ENCODE measurements around the gene MAX. TPM values are rescaled to one million over a fixed set of nuclear protein-coding genes. Genes with fewer than 3 reads are reported as not detected.

The MAX gene
- total RNA-seq, 1 experiment from 2014 or later = 41.4 TPM

DNA sequence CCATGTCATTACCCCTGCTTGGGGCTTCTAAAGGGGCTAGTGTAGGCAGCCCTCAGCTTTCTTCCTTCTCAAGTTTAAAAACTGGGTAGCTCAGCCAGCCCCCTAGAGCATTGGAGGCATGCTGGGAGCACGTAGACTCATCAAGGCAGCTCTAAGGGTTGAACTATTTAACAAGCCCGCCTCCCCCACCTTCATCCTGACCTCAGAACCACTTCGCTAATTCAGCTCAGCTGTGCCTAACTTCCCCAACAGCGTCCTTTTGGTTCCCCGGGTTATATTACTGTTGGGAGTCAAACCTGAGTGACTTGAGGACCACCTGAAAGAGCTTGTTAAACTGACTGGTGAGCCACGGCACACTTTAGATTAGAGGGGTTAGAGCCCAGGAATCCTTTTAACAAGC lies 30.1 kb downstream of the MAX start:
- ChIA-PET POLR2A (no interaction called here), CTCF (no interaction called here)
- Histone ChIP-seq H3K36me3 (ENCODE audit: control insufficient read depth, insufficient read depth, low read length) (no peaks in the 10 kb centered on the region), H3K27ac (ENCODE audit: low read length) (no peak overlapping the region), H3K27me3 (ENCODE audit: control insufficient read depth, insufficient read depth, low read length) (no peaks in the 10 kb centered on the region), H3K9me3 (ENCODE audit: control insufficient read depth, insufficient read depth, low read depth, low read length) (no peaks in the 10 kb centered on the region), H3K4me3 (ENCODE audit: low read depth in 2 of 2, low read length in 2 of 2) (no peak overlapping the region), H3K4me1 (ENCODE audit: control insufficient read depth, insufficient read depth, low read length) (no peaks in the 10 kb centered on the region)
- no peak for TF ChIP-seq TCF7L2 (IDR thresholded peaks at IDR 0.05; ENCODE audit: low read depth, low read length)
- ATAC-seq = no peak
- in situ Hi-C loops (cut with HindIII; ENCODE audit: low pct_unique_long_range_greater_than_20kb, low sequenced_read_pairs) (no loop called here), intact Hi-C loops (cut with micrococcal nuclease; ENCODE audit: unreplicated experiment) (no loop called here)
- no peak for DNase-seq (ENCODE audit: low read depth, low spot score)
- no TSS peak for BruUV-seq (replicated peaks)

- H3K27me3 ChIP-seq (ENCODE audit: control insufficient read depth, insufficient read depth, low read length) = no peaks in the 10 kb centered on the region
- H3K4me3 ChIP-seq (ENCODE audit: low read depth in 2 of 2, low read length in 2 of 2) = no peak overlapping the region
- H3K9me3 ChIP-seq (ENCODE audit: control insufficient read depth, insufficient read depth, low read depth, low read length) = no peaks in the 10 kb centered on the region
- no peaks in the 10 kb centered on the region for H3K4me1 ChIP-seq (ENCODE audit: control insufficient read depth, insufficient read depth, low read length)
- ATAC-seq = no peak
- no peak for DNase-seq (ENCODE audit: low read depth, low spot score)
- no peaks in the 10 kb centered on the region for H3K36me3 ChIP-seq (ENCODE audit: control insufficient read depth, insufficient read depth, low read length)
- TF ChIP-seq, protein P1, sequence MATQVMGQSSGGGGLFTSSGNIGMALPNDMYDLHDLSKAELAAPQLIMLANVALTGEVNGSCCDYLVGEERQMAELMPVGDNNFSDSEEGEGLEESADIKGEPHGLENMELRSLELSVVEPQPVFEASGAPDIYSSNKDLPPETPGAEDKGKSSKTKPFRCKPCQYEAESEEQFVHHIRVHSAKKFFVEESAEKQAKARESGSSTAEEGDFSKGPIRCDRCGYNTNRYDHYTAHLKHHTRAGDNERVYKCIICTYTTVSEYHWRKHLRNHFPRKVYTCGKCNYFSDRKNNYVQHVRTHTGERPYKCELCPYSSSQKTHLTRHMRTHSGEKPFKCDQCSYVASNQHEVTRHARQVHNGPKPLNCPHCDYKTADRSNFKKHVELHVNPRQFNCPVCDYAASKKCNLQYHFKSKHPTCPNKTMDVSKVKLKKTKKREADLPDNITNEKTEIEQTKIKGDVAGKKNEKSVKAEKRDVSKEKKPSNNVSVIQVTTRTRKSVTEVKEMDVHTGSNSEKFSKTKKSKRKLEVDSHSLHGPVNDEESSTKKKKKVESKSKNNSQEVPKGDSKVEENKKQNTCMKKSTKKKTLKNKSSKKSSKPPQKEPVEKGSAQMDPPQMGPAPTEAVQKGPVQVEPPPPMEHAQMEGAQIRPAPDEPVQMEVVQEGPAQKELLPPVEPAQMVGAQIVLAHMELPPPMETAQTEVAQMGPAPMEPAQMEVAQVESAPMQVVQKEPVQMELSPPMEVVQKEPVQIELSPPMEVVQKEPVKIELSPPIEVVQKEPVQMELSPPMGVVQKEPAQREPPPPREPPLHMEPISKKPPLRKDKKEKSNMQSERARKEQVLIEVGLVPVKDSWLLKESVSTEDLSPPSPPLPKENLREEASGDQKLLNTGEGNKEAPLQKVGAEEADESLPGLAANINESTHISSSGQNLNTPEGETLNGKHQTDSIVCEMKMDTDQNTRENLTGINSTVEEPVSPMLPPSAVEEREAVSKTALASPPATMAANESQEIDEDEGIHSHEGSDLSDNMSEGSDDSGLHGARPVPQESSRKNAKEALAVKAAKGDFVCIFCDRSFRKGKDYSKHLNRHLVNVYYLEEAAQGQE (IDR thresholded peaks at IDR 0.05; ENCODE audit: insufficient read depth in 1 of 2, low read depth in 2 of 2, low read length in 1 of 2) = no peak
- TF ChIP-seq CTCF (IDR thresholded peaks at IDR 0.05) (no peak), POLR2AphosphoS5 (IDR thresholded peaks at IDR 0.05; ENCODE audit: low read depth, low read length) (no peak), TCF7L2 (IDR thresholded peaks at IDR 0.05; ENCODE audit: low read depth, low read length) (no peak), SIN3A (IDR thresholded peaks at IDR 0.05; ENCODE audit: borderline replicate concordance, insufficient read depth, low read depth, low read length) (no peak)
- POLR2A ChIA-PET = no interaction called here
- in situ Hi-C loops (cut with HindIII; ENCODE audit: low pct_unique_long_range_greater_than_20kb, low sequenced_read_pairs) = no loop called here
- intact Hi-C loops (cut with micrococcal nuclease; ENCODE audit: unreplicated experiment) = no loop called here
- no peak overlapping the region for H3K27ac ChIP-seq (ENCODE audit: low read length)
- no TSS peak for BruUV-seq (replicated peaks)
- CTCF ChIA-PET = no interaction called here
These were observed 30.8 kb downstream of the MAX start for GRCh38 chr14:65071544-65071943.

GRCh38 chr14:65070471-65070976 lies 31.8 kb downstream of the MAX start:
- no peaks in the 10 kb centered on the region for H3K27me3 ChIP-seq (ENCODE audit: control insufficient read depth, insufficient read depth, low read length)
- H3K4me3 ChIP-seq (ENCODE audit: low read depth in 2 of 2, low read length in 2 of 2) = no peak overlapping the region
- H3K27ac ChIP-seq (ENCODE audit: low read length) = no peak overlapping the region
- H3K4me1 ChIP-seq (ENCODE audit: control insufficient read depth, insufficient read depth, low read length) = no peaks in the 10 kb centered on the region
- DNase-seq (ENCODE audit: low read depth, low spot score) (no peak), ATAC-seq (no peak)
- no peaks in the 10 kb centered on the region for H3K36me3 ChIP-seq (ENCODE audit: control insufficient read depth, insufficient read depth, low read length)
- TF ChIP-seq, protein P1 (IDR thresholded peaks at IDR 0.05; ENCODE audit: insufficient read depth in 1 of 2, low read depth in 2 of 2, low read length in 1 of 2) = no peak
- TF ChIP-seq TCF7L2 (IDR thresholded peaks at IDR 0.05; ENCODE audit: low read depth, low read length) = no peak
- TF ChIP-seq CTCF (IDR thresholded peaks at IDR 0.05) = no peak
- TF ChIP-seq POLR2AphosphoS5 (IDR thresholded peaks at IDR 0.05; ENCODE audit: low read depth, low read length) = no peak
- no peak for TF ChIP-seq SIN3A (IDR thresholded peaks at IDR 0.05; ENCODE audit: borderline replicate concordance, insufficient read depth, low read depth, low read length)
- intact Hi-C loops (cut with micrococcal nuclease; ENCODE audit: unreplicated experiment) = no loop called here
- BruUV-seq (replicated peaks) = no TSS peak
- H3K9me3 ChIP-seq (ENCODE audit: control insufficient read depth, insufficient read depth, low read depth, low read length) = no peaks in the 10 kb centered on the region
- POLR2A ChIA-PET = no interaction called here
- in situ Hi-C loops (cut with HindIII; ENCODE audit: low pct_unique_long_range_greater_than_20kb, low sequenced_read_pairs) = no loop called here
- CTCF ChIA-PET = no interaction called here
